NCI-H446 treated with DMSO at 0.1 percent for 48 hours (cell line): ENCODE results near the gene PPT2.

Experiments
- DNase-seq: peaks from one replicate; lab custom pipeline; 2025; lab: John Stamatoyannopoulos, UW

PPT2 gene, protein sequence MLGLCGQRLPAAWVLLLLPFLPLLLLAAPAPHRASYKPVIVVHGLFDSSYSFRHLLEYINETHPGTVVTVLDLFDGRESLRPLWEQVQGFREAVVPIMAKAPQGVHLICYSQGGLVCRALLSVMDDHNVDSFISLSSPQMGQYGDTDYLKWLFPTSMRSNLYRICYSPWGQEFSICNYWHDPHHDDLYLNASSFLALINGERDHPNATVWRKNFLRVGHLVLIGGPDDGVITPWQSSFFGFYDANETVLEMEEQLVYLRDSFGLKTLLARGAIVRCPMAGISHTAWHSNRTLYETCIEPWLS

GRCh38 chr6:32153564-32154513, at the start of gene PPT2:
PPT2 (plus strand) TSS chr6:32154141; CDS start chr6:32154595, 454 bp downstream.
- DNase-seq: peak; percentile 84

- DNase-seq: no peak
Observed at GRCh38 chr6:32105433-32105832, 48.5 kb upstream of the PPT2 start.

DNA sequence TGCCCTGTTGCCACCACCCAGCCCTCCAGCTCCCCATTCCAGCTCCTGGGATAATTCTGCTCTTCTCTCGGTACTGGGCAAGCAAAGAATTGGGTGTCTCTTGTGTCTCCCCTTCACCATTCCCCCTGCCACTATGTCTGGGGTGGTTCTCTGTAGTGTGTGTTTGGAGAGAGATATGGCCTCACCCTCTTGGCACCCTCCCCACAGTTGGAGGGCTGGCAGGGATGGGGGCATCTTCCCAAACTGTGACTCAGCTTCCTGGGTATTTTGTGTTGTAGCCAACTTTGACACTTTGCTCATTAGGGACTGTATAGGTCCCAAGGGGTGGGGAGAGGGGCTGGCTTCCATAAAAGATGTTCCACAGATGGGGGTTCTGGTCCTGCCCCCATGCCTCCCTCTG, 46.5 kb upstream of the PPT2 start:
- DNase-seq: peak; percentile 14

GRCh38 chr6:32108094-32108627, 45.8 kb upstream of the PPT2 start:
- DNase-seq: no peak

GRCh38 chr6:32108727-32109113, 45.2 kb upstream of the PPT2 start:
- DNase-seq: no peak

DNA sequence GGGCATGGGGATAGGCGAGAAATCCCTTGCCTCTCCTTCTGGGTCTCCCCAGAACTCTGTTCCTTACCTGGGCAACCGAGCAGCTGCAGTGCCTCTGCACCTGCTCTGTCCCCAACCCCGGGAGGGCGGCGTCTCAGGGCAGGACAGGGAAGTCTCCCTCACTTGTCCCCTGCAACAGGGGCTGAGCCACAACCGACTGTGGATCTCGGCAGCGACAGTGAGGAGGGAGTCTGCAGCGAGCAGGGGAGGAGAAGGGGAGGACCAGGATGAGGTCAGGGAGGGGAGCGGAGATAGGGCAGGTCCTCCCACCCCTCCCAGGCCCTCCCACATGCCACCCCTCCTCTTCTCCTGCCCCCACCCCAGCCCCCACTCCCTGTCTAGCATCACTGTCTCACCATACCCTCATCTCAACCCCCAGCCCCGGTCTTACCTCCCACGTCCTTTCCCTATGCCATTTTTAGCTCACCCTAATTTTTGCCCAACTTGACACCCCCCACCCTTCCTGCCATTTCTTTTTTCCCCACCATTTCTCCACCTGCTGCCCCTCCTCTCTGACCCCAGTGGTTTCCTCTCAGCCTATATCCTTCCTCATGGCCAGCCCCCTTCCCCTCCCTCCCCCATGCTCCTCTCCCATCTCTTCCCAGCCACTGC, 44.7 kb upstream of the PPT2 start, which contains the start of gene TNXB:
Gene TNXB (minus strand): TSS at position 225 of the 651 bp plus-strand sequence. CDS start 11,140 bp downstream, outside the sequence.
- DNase-seq: no peak

DNA sequence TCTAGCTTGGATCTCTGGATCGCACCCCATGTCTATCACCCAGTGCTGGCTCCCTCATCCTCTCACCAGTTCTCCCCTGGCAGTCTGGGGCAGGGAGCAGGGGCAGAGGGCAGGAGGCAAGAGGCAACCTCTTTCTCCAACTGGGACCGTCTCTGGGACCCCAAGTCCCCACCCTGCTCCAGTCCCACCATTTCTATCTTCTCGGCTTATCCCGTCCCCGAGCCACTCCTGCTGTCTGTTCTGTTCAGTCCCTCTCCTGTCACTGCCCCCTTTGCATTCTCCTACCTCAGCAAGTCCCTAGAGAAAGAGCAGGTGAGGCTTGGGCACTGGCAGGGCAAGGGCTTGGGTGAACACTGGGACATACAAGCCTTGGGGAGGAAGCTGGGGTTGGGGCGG, 44.2 kb upstream of the PPT2 start:
- no peak for DNase-seq

GRCh38 chr6:32110632-32111031, 43.3 kb upstream of the PPT2 start:
- no peak for DNase-seq

- DNase-seq: no peak
Observed at GRCh38 chr6:32111424-32112066, 42.4 kb upstream of the PPT2 start.

- DNase-seq: no peak
Observed at GRCh38 chr6:32112431-32112980, 41.4 kb upstream of the PPT2 start.

- no peak for DNase-seq
Observed at GRCh38 chr6:32113386-32114352, 40.3 kb upstream of the PPT2 start.

DNA sequence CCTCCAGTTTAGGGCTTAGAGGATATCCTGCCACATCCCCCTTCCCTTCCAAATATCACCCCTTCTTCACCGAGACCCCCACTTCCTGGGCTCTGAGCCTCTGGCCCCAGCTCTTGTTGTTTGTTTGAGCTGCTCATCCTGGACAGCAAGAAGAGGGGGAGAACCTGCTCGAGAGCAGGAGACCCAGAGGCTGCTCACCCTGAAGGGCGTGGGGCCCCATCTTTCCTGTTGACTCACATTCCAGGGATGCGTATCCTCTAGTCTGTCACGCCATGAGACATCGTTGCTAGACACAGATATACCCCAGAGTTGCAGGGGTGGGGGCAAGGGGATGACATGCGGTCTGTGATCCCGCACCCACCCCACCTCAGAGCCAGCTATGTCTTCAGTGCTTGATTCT, 39.1 kb upstream of the PPT2 start:
- no peak for DNase-seq

GRCh38 chr6:32115623-32116022, 38.3 kb upstream of the PPT2 start:
- DNase-seq: no peak

GRCh38 chr6:32116674-32117073, 37.3 kb upstream of the PPT2 start:
- no peak for DNase-seq

GRCh38 chr6:32117461-32117860, 36.5 kb upstream of the PPT2 start:
- no peak for DNase-seq

DNA sequence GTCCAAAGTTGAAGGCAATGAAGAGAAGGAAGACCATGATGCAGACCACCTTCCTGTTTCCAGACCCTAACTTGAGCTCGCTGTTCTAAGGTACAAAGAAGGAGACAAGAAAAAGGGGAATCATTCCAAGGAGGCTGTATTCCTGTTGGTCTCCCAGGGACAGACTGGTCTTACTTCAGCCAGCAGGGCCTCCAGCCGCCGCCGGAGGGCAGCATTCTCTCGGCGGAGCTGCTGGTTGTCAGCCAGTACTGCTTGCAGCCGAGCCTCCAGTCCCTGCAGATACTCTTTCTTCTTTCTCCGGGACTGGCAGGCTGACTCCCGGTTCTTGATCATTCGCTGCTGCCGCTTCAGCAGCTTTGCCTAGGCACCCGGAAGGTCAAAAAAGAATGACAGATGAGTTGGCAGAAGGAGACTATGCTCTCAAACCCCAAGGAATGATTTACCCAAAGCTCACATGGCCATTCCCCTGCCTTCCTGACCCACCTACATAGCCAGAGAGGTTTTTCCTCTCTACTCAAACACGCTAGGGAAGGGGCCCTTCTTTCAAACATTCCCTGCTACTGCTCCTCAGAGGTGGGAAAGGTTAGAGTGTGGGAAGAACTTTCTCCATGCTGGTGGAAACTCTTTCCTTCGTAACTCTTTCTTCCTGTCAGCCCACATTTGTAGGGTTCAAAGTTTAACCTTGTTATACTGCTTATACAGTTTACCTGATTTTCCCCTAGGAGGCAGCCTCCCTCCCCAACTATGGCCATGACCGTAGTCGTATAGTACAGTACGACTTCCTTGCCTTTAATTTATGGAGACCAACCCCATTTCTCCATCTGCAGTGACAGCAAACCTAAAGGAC, 34.9 kb upstream of the PPT2 start:
- peak; percentile 49 for DNase-seq

GRCh38 chr6:32120573-32121059, 33.3 kb upstream of the PPT2 start:
- DNase-seq: no peak

DNA sequence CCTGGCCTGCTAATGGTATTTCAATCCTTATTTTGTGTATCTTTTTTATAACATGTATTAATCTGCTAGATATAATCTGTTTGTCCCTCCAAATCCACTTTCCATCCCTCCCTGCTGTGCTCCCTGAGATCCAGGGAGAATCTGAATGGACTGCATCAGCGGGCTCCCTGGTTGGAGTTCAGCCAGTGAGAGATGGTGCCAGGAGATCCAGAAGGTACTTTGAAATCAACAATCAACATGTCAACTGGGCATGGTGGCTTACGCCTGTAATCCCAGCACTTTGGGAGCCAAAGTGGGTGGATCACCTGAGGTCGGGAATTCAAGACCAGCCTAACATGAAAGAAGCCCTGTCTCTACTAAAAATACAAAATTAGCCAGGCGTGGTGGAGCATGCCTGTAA, 30.3 kb upstream of the PPT2 start:
- DNase-seq: no peak

- no peak for DNase-seq
Observed at GRCh38 chr6:32126880-32127279, 27.1 kb upstream of the PPT2 start.
